HEK293 (cell line): Measurements from ENCODE around the gene BPIFB2.

Source experiments
- CTCF ChIA-PET: fragments of 350-600 bp; formaldehyde crosslinking; extraction: SDS; loops from one replicate; lab custom pipeline; 2021; ENCODE audit warnings: antibody characterized with exemption; lab: Yijun Ruan, JAX
- POLR2A ChIA-PET: fragments of 300-600 bp; formaldehyde crosslinking; extraction: SDS; loops from one replicate; lab custom pipeline; 2020; ENCODE audit warnings: antibody characterized with exemption, inconsistent platforms; lab: Yijun Ruan, JAX
- H3K27ac ChIP-seq: fragments of 200-500 bp; sonication (Bioruptor generic); 2 replicates; pipeline ENCODE4 v1.5.1; 2014; ENCODE audit warnings: low read depth, low read length, control low read depth, inconsistent platforms; ENCODE audit errors: extremely low read depth
- H3K36me3 ChIP-seq, 2 experiments: fragments of 200-500 bp in 1 of 2; sonication (Bioruptor generic) in 1 of 2; 1 replicate in 1 of 2; 2 replicates in 1 of 2; pipeline ENCODE4 v1.5.1; 2014 to 2017; ENCODE audit warnings: inconsistent platforms in 2 of 2, low read length in 2 of 2; ENCODE audit not compliant: control insufficient read depth in 2 of 2, insufficient read depth in 1 of 2
- H3K4me1 ChIP-seq: fragments of 200-500 bp; sonication (Bioruptor generic); 2 replicates; pipeline ENCODE4 v1.5.1; 2014; ENCODE audit warnings: mild to moderate bottlenecking, low read length, inconsistent platforms; ENCODE audit not compliant: control insufficient read depth, insufficient read depth
- H3K4me3 ChIP-seq: 2 replicates; pipeline ENCODE4 v1.5.1; 2011; ENCODE audit warnings: low read depth, mild to moderate bottlenecking, control low read depth, low read length, moderate library complexity
- H3K9me3 ChIP-seq: fragments of 200-500 bp; sonication (Bioruptor generic); 2 replicates; pipeline ENCODE4 v1.5.1; 2014; ENCODE audit warnings: low read depth, low read length, inconsistent platforms; ENCODE audit not compliant: control insufficient read depth, insufficient read depth
- EGR2 ChIP-seq: fragments of 450-650 bp; formaldehyde crosslinking; IDR thresholded peaks from 2 replicates; pipeline ENCODE4 v1.5.1; 2016; ENCODE audit warnings: low read depth, missing biosample characterization, missing genetic modification characterization
- HOXD13 ChIP-seq: sonication (generic); formaldehyde crosslinking; IDR thresholded peaks from 2 replicates; pipeline ENCODE4 v1.8.0; 2022; ENCODE audit warnings: missing genetic modification reagents, borderline replicate concordance
- SALL2 ChIP-seq: fragments of 450-650 bp; formaldehyde crosslinking; IDR thresholded peaks from 2 replicates; pipeline ENCODE4 v1.5.0; 2017; ENCODE audit warnings: missing biosample characterization, mild to moderate bottlenecking, missing genetic modification characterization, borderline replicate concordance
- ZEB2 ChIP-seq: fragments of 450-650 bp; formaldehyde crosslinking; IDR thresholded peaks from 2 replicates; pipeline ENCODE4 v1.5.1; 2016; ENCODE audit warnings: missing biosample characterization, missing genetic modification characterization
- ZFHX2 ChIP-seq: fragments of 450-650 bp; formaldehyde crosslinking; conservative IDR thresholded peaks from 2 replicates; pipeline ENCODE4 v1.5.1; 2016; ENCODE audit warnings: missing biosample characterization, missing genetic modification characterization
- ZNF354C ChIP-seq: fragments of 450-650 bp; formaldehyde crosslinking; IDR thresholded peaks from 2 replicates; pipeline ENCODE4 v1.5.1; 2016; ENCODE audit warnings: missing biosample characterization, missing genetic modification characterization, low read depth, borderline replicate concordance
- ZNF777 ChIP-seq: fragments of 450-650 bp; formaldehyde crosslinking; IDR thresholded peaks from 2 replicates; pipeline ENCODE4 v1.5.1; 2017; ENCODE audit warnings: missing biosample characterization, missing genetic modification characterization, borderline replicate concordance
- ZNF837 ChIP-seq: fragments of 450-650 bp; formaldehyde crosslinking; IDR thresholded peaks from 2 replicates; pipeline ENCODE4 v1.5.1; 2016; ENCODE audit warnings: missing biosample characterization, missing genetic modification characterization
- TF ChIP-seq, protein P1 (sequence below): fragments of 450-650 bp; formaldehyde crosslinking; IDR thresholded peaks from 2 replicates; pipeline ENCODE4 v1.5.1; 2016; ENCODE audit warnings: missing biosample characterization, missing genetic modification characterization
- TF ChIP-seq, protein P2 (sequence below): fragments of 450-650 bp; formaldehyde crosslinking; IDR thresholded peaks from 2 replicates; pipeline ENCODE4 v1.5.1; 2016; ENCODE audit warnings: missing biosample characterization, missing genetic modification characterization, low read depth
- TF ChIP-seq, protein P3 (sequence below): fragments of 450-650 bp; formaldehyde crosslinking; IDR thresholded peaks from 2 replicates; pipeline ENCODE4 v1.5.1; 2016; ENCODE audit warnings: missing biosample characterization, missing genetic modification characterization, borderline replicate concordance

Gene BPIFB2

DNA sequence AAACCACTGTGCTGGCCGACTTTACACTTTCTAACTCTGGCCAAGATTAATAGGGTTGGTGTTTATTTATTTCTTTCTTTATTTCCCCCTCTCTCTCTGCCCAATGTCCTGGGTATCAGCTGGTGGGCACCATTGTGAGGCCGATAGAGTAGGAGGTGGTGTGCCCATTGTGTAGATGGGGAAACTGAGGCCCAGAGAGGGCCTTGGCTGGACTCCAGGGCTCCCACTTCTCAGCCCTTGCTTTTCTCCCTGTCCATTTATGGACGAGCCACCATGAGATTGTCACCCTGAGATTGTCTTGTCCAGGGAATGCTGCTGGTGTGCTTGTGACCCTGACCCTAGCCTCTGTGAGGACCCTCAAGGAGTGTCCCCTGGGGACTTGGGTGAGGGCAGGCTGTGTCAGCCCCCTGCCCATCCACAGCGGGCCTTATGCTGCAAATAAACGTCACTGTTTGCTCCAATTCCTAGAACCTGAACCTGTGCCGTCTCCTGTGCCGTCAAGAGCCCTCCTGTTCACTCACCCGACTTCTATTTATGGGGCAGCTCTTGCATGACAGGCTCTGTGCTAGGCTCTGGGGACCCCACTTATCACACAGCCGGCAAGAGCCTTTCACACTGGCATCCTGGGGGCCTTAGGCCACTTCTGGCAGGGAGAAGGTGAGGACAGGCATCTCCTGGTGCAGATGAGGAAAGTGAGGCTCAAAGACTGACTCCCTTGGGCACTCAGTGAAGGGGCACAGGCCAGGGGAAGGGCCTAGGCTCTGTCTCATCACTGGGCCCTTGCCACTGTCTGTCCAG lies 28.1 kb upstream of the BPIFB2 start (continued):
- TF ChIP-seq, protein P1, sequence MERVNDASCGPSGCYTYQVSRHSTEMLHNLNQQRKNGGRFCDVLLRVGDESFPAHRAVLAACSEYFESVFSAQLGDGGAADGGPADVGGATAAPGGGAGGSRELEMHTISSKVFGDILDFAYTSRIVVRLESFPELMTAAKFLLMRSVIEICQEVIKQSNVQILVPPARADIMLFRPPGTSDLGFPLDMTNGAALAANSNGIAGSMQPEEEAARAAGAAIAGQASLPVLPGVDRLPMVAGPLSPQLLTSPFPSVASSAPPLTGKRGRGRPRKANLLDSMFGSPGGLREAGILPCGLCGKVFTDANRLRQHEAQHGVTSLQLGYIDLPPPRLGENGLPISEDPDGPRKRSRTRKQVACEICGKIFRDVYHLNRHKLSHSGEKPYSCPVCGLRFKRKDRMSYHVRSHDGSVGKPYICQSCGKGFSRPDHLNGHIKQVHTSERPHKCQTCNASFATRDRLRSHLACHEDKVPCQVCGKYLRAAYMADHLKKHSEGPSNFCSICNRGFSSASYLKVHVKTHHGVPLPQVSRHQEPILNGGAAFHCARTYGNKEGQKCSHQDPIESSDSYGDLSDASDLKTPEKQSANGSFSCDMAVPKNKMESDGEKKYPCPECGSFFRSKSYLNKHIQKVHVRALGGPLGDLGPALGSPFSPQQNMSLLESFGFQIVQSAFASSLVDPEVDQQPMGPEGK (tag by site-specific recombination): no peak
- TF ChIP-seq, protein P2, sequence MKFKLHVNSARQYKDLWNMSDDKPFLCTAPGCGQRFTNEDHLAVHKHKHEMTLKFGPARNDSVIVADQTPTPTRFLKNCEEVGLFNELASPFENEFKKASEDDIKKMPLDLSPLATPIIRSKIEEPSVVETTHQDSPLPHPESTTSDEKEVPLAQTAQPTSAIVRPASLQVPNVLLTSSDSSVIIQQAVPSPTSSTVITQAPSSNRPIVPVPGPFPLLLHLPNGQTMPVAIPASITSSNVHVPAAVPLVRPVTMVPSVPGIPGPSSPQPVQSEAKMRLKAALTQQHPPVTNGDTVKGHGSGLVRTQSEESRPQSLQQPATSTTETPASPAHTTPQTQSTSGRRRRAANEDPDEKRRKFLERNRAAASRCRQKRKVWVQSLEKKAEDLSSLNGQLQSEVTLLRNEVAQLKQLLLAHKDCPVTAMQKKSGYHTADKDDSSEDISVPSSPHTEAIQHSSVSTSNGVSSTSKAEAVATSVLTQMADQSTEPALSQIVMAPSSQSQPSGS (tag by site-specific recombination): no peak
- TF ChIP-seq ZNF777 (tag by site-specific recombination) (no peak), ZNF837 (tag by site-specific recombination) (no peak), HOXD13 (CRISPR knock-in tag) (no peak), ZEB2 (tag by site-specific recombination) (no peak), ZNF354C (tag by site-specific recombination) (no peak)
- TF ChIP-seq, protein P3, sequence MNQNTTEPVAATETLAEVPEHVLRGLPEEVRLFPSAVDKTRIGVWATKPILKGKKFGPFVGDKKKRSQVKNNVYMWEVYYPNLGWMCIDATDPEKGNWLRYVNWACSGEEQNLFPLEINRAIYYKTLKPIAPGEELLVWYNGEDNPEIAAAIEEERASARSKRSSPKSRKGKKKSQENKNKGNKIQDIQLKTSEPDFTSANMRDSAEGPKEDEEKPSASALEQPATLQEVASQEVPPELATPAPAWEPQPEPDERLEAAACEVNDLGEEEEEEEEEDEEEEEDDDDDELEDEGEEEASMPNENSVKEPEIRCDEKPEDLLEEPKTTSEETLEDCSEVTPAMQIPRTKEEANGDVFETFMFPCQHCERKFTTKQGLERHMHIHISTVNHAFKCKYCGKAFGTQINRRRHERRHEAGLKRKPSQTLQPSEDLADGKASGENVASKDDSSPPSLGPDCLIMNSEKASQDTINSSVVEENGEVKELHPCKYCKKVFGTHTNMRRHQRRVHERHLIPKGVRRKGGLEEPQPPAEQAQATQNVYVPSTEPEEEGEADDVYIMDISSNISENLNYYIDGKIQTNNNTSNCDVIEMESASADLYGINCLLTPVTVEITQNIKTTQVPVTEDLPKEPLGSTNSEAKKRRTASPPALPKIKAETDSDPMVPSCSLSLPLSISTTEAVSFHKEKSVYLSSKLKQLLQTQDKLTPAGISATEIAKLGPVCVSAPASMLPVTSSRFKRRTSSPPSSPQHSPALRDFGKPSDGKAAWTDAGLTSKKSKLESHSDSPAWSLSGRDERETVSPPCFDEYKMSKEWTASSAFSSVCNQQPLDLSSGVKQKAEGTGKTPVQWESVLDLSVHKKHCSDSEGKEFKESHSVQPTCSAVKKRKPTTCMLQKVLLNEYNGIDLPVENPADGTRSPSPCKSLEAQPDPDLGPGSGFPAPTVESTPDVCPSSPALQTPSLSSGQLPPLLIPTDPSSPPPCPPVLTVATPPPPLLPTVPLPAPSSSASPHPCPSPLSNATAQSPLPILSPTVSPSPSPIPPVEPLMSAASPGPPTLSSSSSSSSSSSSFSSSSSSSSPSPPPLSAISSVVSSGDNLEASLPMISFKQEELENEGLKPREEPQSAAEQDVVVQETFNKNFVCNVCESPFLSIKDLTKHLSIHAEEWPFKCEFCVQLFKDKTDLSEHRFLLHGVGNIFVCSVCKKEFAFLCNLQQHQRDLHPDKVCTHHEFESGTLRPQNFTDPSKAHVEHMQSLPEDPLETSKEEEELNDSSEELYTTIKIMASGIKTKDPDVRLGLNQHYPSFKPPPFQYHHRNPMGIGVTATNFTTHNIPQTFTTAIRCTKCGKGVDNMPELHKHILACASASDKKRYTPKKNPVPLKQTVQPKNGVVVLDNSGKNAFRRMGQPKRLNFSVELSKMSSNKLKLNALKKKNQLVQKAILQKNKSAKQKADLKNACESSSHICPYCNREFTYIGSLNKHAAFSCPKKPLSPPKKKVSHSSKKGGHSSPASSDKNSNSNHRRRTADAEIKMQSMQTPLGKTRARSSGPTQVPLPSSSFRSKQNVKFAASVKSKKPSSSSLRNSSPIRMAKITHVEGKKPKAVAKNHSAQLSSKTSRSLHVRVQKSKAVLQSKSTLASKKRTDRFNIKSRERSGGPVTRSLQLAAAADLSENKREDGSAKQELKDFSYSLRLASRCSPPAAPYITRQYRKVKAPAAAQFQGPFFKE: no peak

DNA sequence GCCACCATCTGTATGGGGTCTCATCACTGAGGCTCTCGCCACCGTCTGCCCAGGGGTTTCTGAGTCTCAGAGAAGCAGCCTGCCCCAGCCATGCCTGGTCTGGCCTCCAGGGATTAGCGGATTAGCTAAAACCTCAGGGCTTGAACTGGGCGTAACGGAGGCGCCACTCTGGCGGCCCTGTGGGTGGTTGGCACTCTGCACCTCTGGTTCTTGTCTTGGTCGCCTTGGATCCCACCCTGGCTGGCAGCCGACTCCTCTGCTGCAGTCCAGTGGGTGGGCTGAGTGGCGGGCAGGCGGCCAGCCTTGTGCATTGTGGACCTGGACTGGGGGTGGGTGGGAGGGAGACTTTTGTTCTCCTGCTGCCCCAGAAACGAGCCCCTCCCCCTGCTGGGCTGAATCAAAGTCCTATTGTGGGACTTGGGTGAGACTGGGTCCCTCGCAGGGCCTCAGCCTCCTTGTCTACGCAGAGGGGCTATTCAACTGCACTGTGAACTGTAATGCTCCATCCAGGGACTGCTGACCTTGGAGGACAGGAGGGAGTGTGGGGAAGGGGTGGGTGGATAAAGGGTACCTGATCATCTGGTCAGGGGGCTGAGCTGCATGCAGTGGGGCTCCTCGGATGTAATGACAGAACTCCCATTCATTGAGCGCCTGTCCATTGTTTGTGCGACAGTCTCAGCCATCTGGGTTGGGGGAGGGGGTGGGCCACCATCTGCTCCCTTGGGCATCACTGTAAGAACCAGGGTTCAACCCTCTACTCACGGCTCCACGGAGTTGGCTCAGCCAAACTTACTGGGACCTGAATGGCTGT lies 27.2 kb upstream of the BPIFB2 start:
- TF ChIP-seq EGR2 (tag by site-specific recombination) (peak; percentile 82; the same call in 1 of the 2 replicates), SALL2 (tag by site-specific recombination) (no peak), ZFHX2 (tag by site-specific recombination) (peak; percentile 60)
- H3K4me3 ChIP-seq: no peak overlapping the region
- no peaks in the 10 kb centered on the region for H3K36me3 ChIP-seq
- no peaks in the 10 kb centered on the region for H3K4me1 ChIP-seq
- ChIA-PET CTCF (interaction anchor here (0.6 kb wide), 1 partner anchor 60 kb away, joined by 3 read pairs; no protein-coding TSS in a partner anchor), POLR2A (no interaction called here)
- no peak overlapping the region for H3K27ac ChIP-seq
- H3K9me3 ChIP-seq: no peaks in the 10 kb centered on the region
